HG03521 (cell line): ENCODE data around the gene PACSIN2.
A peak's percentile ranks its signal among the peaks of the same experiment; 100 is the strongest.
"Not testable (repeated sequence)": the region's sequence is repeated elsewhere in the genome, so short reads cannot be mapped to it uniquely, and the experiment has no call there.

ENCODE experiments used
- ATAC-seq: cut with Tn5 transposase; IDR thresholded peaks from one replicate; pipeline ENCODE4 v1.9.1; 2021; ENCODE audit warnings: mild to moderate bottlenecking, moderate library complexity; ENCODE audit not compliant: unreplicated experiment

The PACSIN2 gene, protein sequence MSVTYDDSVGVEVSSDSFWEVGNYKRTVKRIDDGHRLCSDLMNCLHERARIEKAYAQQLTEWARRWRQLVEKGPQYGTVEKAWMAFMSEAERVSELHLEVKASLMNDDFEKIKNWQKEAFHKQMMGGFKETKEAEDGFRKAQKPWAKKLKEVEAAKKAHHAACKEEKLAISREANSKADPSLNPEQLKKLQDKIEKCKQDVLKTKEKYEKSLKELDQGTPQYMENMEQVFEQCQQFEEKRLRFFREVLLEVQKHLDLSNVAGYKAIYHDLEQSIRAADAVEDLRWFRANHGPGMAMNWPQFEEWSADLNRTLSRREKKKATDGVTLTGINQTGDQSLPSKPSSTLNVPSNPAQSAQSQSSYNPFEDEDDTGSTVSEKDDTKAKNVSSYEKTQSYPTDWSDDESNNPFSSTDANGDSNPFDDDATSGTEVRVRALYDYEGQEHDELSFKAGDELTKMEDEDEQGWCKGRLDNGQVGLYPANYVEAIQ

DNA sequence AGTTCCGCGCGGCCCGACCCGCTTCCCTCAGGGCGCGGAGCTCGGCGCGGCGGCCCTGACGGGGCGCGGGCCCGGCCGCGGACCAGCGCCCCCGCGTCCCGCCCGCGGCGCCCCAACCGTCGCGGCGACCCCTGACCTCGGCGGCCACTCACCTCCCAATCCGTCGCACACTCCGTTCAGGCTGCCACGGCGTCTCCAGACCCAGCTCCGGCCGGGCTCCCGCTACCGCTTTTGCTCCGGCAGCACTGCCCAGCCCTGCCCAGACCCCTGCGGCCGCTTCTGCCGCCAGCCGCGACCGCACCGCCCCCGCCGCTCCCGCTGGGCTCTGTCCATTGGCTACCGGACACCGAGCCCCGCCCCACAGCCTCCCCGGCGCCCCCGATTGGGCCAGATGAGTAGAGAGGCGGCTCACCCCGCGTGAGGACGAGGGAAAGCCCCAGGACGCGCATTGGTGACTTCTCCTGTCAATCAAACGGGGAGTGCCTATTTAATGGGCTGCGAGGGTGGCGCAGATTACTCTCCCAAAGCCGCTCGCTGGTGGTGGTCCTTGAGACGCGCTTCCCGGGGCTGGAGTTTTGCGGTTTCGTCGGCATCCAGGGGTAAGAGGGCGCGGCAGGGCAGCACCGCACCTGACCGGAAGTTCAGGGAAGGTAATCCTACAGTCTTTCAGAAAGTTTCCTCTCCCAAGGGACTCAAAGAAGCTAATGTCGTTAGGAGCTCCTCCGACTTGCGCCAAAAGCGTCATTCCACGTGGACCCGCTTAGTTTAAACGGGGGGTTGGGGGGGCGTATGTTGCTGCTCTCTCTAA is at the start of gene PACSIN2:
Gene PACSIN2, minus strand, starts transcription at position 281 of the 808 bp plus-strand sequence. CDS start 103,069 bp downstream, outside the sequence.
- peak; percentile 96 for ATAC-seq

DNA sequence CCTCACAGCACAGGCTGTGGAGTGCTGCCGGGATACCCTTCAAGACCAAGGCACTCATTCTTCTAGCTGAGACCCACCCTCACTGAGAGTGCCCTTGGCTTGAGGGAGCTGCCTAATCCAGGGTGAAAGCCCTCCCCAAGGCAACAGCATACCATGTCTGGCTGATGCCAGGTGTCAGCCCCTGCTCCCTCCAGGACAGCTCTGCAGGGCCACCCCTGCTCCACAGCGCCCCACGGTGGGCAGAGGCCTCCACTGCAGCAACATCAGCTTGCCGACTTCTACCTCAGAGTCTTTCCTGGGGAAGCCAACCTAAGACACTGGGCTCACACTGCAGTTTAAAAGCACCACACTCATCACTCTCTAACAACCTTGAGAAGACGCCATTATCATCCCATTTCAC is 45.2 kb upstream of the PACSIN2 start:
- no peak for ATAC-seq

DNA sequence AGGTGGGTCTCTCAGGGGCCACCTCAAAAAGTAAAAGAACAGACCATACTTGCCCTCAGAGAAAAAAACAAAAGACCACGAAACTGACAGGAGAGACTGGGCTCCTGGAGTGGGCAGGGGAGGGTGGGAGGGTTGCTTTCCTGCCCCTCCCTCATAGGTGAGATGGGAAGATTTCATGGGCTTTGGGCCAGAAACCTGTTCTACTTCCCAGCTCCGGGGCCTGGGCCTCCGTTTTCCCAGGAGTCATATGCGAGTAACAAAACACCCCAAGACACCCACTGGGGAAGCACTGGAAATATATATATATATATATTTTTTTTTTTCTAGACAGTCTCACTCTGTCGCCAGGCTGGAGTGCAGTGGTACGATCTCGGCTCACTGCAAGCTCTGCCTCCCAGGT is 42.7 kb upstream of the PACSIN2 start:
- ATAC-seq = no peak

DNA sequence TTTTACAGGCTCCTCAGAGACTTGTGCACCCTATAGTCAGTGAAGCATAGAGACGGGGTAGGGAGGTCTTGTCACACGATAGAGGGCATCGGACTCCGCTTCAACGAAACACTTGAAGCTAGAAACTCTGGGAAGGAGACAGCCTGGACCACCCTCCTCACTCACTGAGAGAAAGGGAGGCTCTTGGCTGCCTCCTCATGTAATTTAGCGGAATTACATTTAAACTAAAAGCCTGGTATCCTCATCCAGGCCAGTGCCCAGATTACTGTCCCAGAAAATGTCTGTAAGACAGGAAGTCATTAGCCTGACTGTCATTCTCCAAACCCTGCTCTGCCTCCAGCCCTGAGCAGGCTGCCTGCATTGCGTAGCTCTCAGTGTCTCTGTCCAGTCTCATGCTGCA is 38.2 kb upstream of the PACSIN2 start:
- no peak for ATAC-seq

DNA sequence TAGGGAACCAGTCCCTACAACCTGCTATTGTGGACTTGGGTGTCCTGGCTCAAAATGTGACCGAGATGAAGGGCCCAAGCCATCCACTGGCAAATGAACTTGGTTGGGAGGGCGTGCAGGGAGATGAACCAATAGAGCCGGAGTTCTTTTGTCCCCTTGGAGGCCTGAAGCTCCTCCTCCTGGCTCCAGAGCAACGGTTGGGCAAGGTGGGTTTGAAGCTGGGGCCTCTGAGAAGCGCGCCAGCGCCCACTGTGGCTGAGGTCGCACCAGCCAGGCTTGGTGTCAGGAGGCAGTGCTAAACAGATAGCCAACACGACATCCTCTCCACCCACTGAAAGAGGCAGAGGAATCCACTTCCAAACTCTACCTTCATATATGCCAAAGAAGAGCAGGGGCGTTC is 36.0 kb upstream of the PACSIN2 start:
- no peak for ATAC-seq

DNA sequence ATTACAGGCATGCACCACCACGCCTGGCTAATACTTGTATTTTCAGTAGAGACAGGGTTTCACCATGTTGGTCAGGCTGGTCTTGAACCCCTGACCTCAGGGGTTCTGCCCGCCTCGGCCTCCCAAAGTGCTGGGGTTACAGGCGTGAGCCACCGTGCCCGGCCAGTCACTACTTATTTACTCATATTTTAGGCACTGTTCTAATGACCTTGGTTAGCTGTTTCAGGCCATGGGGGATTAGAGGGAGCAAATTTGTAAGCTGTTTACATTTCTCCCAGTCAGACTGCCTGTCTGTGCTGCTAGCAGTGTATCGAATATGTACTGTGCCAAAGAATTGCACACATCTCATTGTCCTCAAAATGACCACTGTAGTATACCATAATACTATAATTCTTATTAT is 32.7 kb upstream of the PACSIN2 start:
- ATAC-seq = no peak

DNA sequence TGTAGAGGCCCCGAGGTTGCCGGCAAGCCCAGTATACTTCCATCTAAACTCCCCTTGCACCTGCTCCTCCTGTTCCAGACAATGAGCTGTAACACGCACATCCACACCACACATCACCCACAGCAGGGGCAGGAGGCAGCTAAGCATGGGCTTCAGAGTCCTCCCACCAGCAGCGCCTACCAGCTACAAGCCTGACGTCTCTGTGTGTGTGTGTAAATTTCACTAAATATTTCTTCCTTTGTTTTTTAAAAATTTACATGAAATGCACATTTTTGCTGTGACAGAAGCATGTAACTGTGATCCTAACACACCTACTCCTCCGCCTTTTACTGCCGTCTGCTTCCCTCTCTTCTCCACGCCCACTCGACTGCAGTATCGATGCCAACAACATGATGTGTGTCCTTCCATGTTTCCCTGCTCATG is 29.4 kb upstream of the PACSIN2 start:
- ATAC-seq = no peak

DNA sequence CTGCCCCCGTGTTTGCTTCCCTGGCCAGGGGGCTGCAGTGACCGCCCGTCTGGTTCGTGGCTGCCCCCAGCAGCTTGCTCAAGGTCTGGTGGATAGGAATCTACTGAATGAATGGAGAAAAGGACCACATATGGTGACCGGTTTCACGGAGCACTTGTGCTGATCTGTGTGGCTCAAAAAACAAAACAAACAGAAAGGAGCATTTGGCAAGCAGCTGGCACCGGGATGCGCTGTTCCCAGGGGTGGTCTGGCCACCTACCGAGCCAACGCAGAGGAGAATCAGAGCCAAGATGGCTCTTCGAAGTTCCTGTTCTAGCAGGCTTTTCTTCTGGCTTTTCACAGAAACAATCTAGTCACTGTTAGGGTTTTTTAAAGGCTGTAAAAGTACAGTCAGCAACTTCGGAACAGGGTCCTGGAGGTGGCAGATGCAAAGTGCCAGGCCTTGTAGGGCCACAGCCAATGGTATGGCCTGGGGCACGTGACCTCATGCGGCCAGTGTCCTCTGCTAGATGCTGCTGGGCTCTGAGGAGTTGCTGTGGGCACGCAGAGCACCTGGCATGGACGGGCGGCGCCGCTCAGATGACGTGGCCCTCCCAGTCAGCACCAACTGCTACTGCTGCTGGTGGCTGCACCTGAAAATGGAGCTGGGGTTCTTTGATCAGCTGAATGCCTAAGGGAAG is 27.3 kb upstream of the PACSIN2 start:
- no peak for ATAC-seq

DNA sequence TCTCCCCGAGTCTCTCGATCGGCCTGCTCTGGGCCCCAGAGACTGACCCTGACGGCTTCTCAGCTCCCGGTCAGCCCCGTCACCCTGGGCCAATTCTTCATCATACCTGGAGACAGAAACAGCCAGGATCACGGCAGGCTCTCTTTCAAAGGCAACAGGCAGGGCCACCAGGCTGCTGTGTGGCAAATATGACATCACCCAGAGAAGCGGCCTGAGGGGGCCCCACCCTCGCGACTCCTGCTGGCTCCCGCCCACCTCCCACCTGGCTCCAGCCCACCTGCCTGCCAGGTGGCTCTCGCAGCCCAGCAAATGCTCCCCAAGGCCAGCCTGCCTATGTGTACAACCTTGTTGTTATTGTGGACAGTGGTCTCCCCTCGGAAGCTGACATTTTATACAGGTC is 24.9 kb upstream of the PACSIN2 start:
- no peak for ATAC-seq

DNA sequence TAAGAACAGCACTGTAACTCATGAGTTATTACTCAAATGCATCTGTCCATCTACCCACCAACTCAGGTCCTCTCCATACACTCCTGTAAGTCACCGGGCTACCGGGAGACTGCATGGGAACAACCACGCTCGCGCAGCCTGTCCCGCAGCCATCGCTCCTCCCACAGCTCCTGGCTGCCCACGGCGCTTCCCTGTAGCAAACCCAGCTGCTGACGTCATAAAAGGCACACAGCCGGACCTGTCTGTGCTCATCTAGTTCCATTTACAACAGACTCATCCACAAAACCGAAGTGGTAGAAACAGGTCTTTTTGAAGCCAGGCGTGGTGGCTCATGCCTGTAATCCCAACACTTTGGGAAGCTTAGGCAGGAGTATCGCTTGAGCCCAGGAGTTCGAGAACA is 23.4 kb upstream of the PACSIN2 start:
- ATAC-seq = no peak

DNA sequence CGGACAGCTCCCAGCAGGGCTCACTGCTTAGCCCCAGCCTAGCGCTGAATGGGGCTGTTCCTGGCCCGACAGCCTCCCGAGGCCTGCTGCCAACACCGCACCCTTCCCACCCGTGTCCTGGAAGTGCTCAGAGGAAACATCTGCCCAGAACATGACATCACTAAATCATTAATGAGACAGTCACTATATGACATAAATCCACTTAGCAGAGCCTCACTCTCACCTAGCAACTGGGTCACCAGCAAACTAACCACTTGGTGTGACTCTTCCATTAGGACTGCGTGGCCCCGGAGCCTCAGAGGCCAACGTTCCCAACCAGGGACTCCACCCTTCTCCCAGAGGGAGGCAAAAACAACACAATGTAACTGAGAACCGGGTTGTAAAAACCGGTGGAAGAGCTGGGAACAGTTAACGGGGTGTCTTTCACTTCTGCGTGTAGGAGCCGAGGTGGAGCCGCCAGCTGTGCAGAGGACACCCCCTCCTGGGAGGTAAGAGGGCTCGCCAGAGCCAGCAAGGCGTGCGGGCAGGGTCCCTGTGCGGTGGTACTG is 21.4 kb upstream of the PACSIN2 start:
- no peak for ATAC-seq

DNA sequence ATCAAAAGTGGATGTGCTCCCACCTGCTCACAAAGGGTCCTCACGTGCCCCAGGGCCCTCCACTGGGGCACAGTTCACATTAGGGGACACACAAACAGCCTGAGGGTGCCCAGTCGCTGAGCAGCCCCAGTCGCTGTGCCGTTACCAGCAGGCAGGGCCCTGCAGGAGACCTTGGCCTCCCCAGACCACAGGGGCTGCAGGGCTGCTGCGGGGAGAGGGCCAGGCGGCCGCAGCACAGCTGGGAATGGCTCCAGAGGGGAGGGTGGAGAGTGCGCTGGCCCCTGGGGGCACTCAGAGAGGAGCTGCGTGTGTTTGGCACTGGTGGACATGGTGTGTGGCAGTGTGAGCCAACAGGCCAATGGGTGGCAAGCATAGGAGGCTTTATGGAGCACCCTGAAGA is 20.3 kb upstream of the PACSIN2 start:
- no peak for ATAC-seq

DNA sequence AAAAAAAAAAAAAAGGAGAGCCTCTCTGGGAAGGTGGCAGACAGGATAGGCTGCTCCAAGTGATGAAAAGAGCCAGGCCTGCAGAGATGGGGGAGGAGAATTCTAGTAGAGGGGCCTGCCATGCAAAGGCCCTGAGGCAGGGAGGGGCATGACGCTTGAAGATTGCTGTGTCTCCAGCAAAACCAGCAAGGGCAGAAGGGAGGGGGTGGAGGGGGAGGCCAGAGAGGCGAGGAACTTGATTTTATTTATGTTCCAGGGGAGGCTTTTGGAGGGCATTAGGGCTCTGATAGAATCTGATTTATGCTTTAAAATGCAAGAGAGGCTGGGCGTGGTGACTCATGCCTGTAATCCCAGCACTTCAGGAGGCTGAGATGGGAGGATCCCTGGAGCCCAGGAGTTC is 16.7 kb upstream of the PACSIN2 start:
- no peak for ATAC-seq

DNA sequence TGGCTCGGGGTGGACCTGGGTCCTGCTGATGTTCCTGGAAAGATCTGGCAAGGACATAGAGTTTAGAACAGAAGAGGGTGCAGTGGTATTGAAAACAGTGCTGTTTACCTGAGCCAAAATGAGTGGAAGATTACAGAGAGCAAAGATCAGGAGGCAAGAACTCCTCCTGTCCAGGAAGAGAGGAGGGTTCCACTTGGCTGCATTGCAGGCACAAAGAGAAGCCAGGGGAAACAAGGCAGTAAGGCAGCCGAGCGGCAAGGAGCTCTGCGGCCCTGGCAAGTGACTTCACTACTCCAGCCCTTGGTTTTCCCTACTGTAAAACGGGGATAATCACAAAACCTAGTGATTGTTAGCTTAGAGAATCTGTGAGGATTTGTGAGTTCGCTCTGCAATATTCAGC is 3.7 kb upstream of the PACSIN2 start:
- no peak for ATAC-seq

DNA sequence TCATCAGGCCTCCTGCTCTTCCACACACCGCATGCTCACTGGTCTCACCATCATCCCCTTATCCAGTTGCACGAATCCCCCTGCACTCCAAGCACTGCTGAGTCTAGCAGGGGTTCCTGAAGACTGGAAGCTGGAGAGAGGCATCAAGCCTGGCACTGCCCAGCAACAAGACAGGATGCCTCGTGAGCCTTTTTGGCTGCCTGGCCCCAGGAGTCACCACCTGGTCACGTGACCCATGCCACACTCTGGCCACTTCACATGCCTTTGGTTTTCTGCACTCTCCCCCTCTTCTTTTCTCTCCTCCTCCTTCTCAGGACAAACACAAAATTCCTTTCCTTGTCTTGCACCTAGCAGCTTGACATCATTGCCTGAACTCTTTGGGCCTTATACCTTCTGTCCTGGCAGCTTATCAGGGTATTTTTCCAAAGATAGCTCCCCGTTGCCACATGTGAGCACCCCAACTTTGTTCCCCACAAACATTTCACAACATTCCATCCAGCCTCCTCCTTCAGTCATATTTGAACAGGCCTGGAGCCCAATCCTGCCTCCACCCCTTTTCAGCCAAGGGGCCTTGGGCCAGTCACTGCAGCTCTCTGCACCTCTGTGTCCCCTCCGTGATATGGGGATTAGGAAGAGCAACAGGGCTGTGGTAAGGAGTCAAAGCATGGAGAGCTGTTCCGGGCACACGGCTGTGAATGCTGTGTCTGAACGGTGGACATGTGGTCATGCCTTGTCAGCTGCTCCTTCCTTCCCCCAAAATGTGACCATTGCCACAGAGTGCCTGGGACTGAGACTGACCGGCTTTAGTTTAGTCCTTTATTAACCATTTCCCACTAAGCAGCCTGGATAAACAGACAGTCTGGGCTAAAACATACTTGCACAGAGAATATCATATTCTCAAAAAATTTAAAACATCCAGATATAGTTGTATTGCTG is 2.8 kb upstream of the PACSIN2 start:
- no peak for ATAC-seq

DNA sequence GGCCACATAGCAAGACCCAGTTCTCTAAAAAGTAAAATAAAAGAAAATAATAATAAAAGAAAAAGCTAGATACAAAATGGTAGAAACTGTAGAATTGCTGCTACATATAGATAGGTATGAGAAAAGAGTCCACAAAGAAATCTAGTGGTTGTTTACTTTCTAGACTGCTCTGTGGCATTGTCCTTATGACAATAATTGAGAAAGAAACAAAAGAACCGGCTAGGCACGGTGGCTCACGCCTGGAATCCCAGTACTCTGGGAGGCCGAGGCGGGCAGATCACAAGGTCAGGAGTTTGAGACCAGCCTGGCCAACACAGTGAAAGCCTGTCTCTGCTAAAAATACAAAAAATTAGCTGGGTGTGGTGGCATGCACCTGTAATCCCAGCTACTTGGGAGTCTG is 1.2 kb upstream of the PACSIN2 start:
- not testable (repeated sequence) for ATAC-seq

DNA sequence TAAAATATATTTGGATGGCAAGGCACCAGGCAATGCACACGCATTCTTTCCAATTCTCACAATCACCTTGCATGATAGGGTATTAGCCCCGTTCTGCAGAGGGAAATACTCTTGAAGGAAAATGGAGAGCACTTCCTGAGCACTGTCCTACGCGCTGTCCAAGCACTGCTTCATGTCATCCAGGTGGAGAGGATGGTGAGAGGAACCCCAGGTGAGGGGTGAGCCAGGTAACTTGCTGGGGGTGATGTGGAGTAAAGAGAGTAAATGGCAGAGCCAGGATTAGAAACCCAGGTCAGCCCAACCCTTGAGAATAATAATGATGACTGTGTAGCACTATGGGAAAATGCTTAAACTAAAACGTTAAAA is 711 bp upstream of the PACSIN2 start:
- no peak for ATAC-seq

DNA sequence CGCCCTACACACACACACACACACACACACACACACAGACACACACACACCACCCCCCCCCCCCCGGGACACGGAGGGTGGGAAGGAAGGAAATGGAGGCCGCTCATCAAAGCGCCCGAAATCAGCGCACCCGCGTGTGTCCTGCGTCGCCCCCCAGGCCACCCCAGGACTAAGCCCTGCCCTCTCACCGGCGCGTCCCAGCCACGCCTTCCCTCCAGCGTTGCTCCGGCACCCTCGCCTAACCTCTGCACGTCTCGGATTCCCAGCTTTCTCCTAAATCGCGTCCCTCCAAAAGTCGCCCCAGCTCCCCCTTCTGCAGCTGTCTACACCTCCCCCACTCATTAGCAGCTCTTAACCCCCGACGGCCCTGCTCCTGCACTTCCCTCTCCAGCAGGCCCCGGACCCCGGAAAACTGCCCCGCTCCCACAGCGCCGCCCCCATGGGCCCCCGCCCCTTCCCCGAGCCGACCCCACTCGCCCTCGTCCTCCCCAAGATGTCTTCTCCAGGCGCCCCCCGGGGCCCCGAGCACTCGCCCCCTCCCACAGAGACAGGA is 557 bp downstream of the PACSIN2 start:
- ATAC-seq = no peak

DNA sequence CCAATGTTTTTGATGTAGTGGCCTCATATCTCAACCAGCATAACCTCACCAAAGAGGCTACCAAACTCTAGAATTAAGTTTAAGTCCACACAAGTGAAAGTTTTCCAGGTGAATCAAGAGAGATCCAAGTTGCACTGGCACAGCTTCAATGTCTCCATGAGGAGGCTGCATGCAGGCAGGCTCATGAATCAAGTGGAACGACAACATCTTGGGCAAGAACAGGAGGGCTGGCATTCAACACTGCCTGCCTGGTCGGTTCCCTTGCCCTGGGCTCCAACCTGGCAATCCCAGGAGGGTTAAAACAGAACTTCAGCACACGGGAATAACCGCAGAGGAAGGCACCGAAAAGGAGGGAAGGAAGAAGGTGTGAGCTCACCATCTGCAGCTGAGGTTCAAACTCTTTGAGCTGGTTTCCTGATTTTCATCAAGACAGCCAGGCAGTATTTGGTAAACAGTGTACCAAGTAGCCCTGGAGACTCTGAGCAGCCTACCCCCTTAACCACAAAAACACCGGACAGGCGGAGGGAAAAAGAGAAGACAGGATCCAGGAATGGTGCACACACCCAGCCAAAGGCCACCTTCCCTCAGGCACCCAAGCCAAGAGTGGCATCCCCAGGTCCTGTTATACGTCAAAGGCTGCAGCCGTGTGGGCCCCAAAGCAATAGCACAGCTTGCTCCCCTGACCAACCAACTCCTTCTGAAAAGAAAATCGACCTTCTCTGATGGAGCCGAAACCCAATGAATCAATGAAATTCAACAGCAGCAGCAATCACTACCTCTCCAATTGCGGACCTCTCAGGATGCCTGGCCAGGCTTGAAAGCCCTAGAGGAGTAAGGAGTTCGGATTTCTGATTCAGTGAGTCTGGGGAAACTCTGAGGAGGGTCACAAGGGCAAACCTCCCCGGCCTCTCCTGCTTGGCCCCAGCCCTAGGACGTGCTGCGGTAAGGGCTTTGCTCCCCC is 1.3 kb downstream of the PACSIN2 start:
- ATAC-seq = no peak
